ENCODE measurements around the gene IFIH1.

DNA sequence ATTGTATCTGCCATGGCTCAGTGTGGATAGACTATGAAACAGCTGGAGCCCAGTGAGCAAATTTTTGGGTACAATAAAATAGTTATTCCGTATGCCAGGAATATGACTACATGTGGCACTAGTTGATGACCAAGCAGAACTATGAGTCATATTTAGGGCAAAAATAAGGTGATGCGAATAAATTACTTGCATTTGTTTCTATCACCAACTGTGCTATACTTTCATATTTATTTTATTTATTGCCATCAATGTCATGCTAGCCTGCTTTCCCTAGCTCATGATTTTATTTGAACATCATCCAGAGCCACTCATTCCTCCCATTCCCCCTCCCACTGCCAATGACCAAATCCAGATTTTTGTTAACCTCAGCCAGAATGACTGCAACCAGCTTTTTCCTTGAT lies 61.9 kb downstream of the IFIH1 start:
- TF ChIP-seq, protein P1, sequence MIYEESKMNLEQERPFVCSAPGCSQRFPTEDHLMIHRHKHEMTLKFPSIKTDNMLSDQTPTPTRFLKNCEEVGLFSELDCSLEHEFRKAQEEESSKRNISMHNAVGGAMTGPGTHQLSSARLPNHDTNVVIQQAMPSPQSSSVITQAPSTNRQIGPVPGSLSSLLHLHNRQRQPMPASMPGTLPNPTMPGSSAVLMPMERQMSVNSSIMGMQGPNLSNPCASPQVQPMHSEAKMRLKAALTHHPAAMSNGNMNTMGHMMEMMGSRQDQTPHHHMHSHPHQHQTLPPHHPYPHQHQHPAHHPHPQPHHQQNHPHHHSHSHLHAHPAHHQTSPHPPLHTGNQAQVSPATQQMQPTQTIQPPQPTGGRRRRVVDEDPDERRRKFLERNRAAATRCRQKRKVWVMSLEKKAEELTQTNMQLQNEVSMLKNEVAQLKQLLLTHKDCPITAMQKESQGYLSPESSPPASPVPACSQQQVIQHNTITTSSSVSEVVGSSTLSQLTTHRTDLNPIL (CRISPR knock-in tag; IDR thresholded peaks at IDR 0.05; ENCODE audit: low read depth), result no peak
- TF ChIP-seq, protein P2, sequence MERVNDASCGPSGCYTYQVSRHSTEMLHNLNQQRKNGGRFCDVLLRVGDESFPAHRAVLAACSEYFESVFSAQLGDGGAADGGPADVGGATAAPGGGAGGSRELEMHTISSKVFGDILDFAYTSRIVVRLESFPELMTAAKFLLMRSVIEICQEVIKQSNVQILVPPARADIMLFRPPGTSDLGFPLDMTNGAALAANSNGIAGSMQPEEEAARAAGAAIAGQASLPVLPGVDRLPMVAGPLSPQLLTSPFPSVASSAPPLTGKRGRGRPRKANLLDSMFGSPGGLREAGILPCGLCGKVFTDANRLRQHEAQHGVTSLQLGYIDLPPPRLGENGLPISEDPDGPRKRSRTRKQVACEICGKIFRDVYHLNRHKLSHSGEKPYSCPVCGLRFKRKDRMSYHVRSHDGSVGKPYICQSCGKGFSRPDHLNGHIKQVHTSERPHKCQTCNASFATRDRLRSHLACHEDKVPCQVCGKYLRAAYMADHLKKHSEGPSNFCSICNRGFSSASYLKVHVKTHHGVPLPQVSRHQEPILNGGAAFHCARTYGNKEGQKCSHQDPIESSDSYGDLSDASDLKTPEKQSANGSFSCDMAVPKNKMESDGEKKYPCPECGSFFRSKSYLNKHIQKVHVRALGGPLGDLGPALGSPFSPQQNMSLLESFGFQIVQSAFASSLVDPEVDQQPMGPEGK (CRISPR knock-in tag; IDR thresholded peaks at IDR 0.05; ENCODE audit: borderline replicate concordance), result no peak
- TF ChIP-seq ISL1 (CRISPR knock-in tag; IDR thresholded peaks at IDR 0.05), result no peak
- no peak for TF ChIP-seq ZNF565 (CRISPR knock-in tag; conservative IDR thresholded peaks at IDR 0.05; ENCODE audit: low read depth)
